Trophoblast cell (in vitro differentiated cells and primary cell): ENCODE results near the gene DIAPH3.

ENCODE experiments used
- DNase-seq, 2 donors: peaks; one replicate each; pipeline ENCODE4 v3.0.0-alpha.2; 2016
- H2AFZ ChIP-seq: 2 replicates; pipeline ENCODE4 v1.6.1; 2013; ENCODE audit warnings: low read length, moderate library complexity, mild to moderate bottlenecking; ENCODE audit not compliant: insufficient read depth, poor library complexity
- H2AK5ac ChIP-seq: 2 replicates; pipeline ENCODE4 v1.6.1; 2013; ENCODE audit warnings: mild to moderate bottlenecking, low read length
- H2BK120ac ChIP-seq: 2 replicates; pipeline ENCODE4 v1.6.1; 2013; ENCODE audit warnings: low read length, mild to moderate bottlenecking, moderate library complexity; ENCODE audit not compliant: insufficient read depth, poor library complexity
- H2BK12ac ChIP-seq: 2 replicates; pipeline ENCODE4 v1.6.1; 2013; ENCODE audit warnings: mild to moderate bottlenecking, low read length, moderate library complexity
- H2BK5ac ChIP-seq: 2 replicates; pipeline ENCODE4 v1.6.1; 2013; ENCODE audit warnings: low read length, low read depth, moderate library complexity, mild to moderate bottlenecking; ENCODE audit not compliant: poor library complexity
- H3K14ac ChIP-seq: 2 replicates; pipeline ENCODE4 v1.6.1; 2013; ENCODE audit warnings: mild to moderate bottlenecking, low read length
- H3K18ac ChIP-seq: 2 replicates; pipeline ENCODE4 v1.6.1; 2013; ENCODE audit warnings: mild to moderate bottlenecking, low read length
- H3K23ac ChIP-seq: 2 replicates; pipeline ENCODE4 v1.6.1; 2013; ENCODE audit warnings: low read length
- H3K27ac ChIP-seq: 2 replicates; pipeline ENCODE4 v1.5.1; 2013; ENCODE audit warnings: low read depth, mild to moderate bottlenecking, inconsistent platforms, low read length, moderate library complexity
- H3K27me3 ChIP-seq: 2 replicates; pipeline ENCODE4 v1.6.1; 2013; ENCODE audit warnings: inconsistent platforms, mild to moderate bottlenecking, low read length, moderate library complexity; ENCODE audit not compliant: insufficient read depth
- H3K36me3 ChIP-seq, 2 experiments: 1 replicate in 1 of 2; 2 replicates in 1 of 2; pipeline ENCODE4 v1.6.1; 2013; ENCODE audit warnings: low read length in 2 of 2, mild to moderate bottlenecking in 2 of 2, moderate library complexity in 1 of 2; ENCODE audit not compliant: insufficient read depth in 2 of 2, control insufficient read depth in 1 of 2
- H3K4ac ChIP-seq: 2 replicates; pipeline ENCODE4 v1.6.1; 2013; ENCODE audit warnings: low read depth, mild to moderate bottlenecking, low read length, moderate library complexity
- H3K4me1 ChIP-seq, 2 experiments: 1 replicate in 1 of 2; 2 replicates in 1 of 2; pipeline ENCODE4 v1.6.1; 2013; ENCODE audit warnings: low read length in 2 of 2, mild to moderate bottlenecking in 2 of 2, moderate library complexity in 1 of 2; ENCODE audit not compliant: insufficient read depth in 2 of 2, control insufficient read depth in 1 of 2
- H3K4me2 ChIP-seq: 2 replicates; pipeline ENCODE4 v1.6.1; 2013; ENCODE audit warnings: inconsistent platforms, mild to moderate bottlenecking, low read length, moderate library complexity
- H3K4me3 ChIP-seq: 2 replicates; pipeline ENCODE4 v1.5.1; 2013; ENCODE audit warnings: mild to moderate bottlenecking, low read depth, low read length, inconsistent platforms
- H3K79me1 ChIP-seq: one replicate; pipeline ENCODE4 v1.6.1; 2013; ENCODE audit warnings: low read length
- H3K79me2 ChIP-seq: 2 replicates; pipeline ENCODE4 v1.6.1; 2013; ENCODE audit warnings: low read length, mild to moderate bottlenecking; ENCODE audit not compliant: control insufficient read depth, insufficient read depth, poor library complexity
- H3K9ac ChIP-seq: 2 replicates; pipeline ENCODE4 v1.6.1; 2013; ENCODE audit warnings: mild to moderate bottlenecking, low read length
- H3K9me3 ChIP-seq: 2 replicates; pipeline ENCODE4 v1.6.1; 2013; ENCODE audit warnings: low read depth, mild to moderate bottlenecking, control low read depth, inconsistent platforms, low read length; ENCODE audit not compliant: insufficient read depth
- H4K12ac ChIP-seq: 2 replicates; pipeline ENCODE4 v1.6.1; 2013; ENCODE audit warnings: low read depth, mild to moderate bottlenecking, low read length, moderate library complexity
- H4K8ac ChIP-seq: 2 replicates; pipeline ENCODE4 v1.6.1; 2013; ENCODE audit warnings: low read depth, mild to moderate bottlenecking, low read length, moderate library complexity
- H4K91ac ChIP-seq: one replicate; pipeline ENCODE4 v1.6.1; 2013; ENCODE audit warnings: low read depth, mild to moderate bottlenecking, low read length, moderate library complexity
- WGBS: extraction: QIAGEN DNeasy Blood & Tissue Kit; methylation state at CpG from one replicate; pipeline ENCODE4 v1.1.7; 2013; ENCODE audit warnings: missing lambda C conversion rate; ENCODE audit not compliant: insufficient read length, insufficient coverage; ENCODE audit errors: extremely low coverage; 5-methylcytosine and 5-hydroxymethylcytosine counted together

The DIAPH3 gene

DNA sequence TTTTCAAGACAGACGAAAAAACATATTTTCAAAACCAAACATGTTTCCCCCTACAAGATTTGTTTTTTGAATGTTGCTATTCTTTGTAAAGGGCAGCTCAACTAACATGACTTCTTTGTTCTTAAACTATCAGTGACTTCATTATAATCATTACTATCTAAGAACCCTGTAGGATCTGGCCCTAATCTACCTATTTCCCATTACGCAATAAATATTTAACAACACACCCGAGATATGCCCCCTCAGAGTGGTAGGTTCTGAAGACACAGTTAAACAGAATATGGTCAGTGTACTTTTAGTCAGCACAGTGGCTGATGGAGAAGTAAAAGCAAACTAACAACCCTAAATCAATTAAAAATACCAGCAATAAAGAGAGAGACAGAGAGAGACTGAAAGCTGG lies 186.9 kb downstream of the DIAPH3 start:
- Histone ChIP-seq H4K12ac (no peak overlapping the region), H3K18ac (no peak overlapping the region), H3K9ac (no peak overlapping the region), H2AFZ (no peak overlapping the region), H3K4me2 (no peak overlapping the region), H2BK5ac (no peak overlapping the region), H2BK12ac (no peak overlapping the region), H2AK5ac (no peak overlapping the region), H3K9me3 (no peaks in the 10 kb centered on the region), H3K23ac (no peak overlapping the region), H3K27ac (no peak overlapping the region), H2BK120ac (no peak overlapping the region), H3K36me3 (peaks cover 0 to 1% of the 10 kb centered on the region in 2 experiments), H3K4me3 (no peak overlapping the region), H4K8ac (no peak overlapping the region), H4K91ac (no peak overlapping the region), H3K79me1 (no peaks in the 10 kb centered on the region), H3K4me1 (no peaks in the 10 kb centered on the region), H3K27me3 (no peaks in the 10 kb centered on the region), H3K4ac (no peak overlapping the region), H3K14ac (no peak overlapping the region), H3K79me2 (no peaks in the 10 kb centered on the region)
- no CpG with 5 or more reads among the region's 3 CpGs for WGBS
- no peak for DNase-seq

DNA sequence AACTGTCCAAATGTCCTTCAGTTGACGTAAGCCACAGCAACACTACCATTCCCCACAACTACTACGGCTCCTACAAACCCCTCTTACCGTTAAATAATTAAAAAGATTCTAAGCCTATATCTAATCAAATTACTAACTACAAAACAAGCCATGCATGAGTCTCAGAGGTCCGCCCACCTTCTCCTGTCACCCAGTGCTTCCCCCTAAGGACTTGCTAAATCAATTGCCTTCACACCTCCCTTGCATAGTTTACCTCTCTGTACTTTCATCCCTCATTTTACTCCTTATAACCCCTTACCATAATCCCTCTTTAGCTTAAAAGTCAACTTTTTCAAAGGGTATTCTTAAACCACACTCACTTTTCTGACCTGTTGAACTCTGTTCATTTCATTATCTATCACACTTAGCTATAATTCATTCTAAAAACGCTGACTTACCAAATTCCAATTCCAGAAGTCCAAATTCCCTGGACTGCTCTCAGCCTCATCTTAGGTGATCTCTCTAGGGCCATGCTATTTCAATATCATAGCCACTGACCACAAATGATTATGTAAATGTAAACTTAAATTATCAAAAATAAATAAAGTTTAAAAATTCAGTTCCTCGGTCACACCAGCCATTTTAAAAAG lies 187.8 kb downstream of the DIAPH3 start:
- H3K14ac ChIP-seq = no peak overlapping the region
- no peak overlapping the region for H2BK5ac ChIP-seq
- no peak overlapping the region for H4K12ac ChIP-seq
- H4K8ac ChIP-seq = no peak overlapping the region
- H2BK120ac ChIP-seq = no peak overlapping the region
- no peaks in the 10 kb centered on the region for H3K4me1 ChIP-seq
- H3K4me2 ChIP-seq = no peak overlapping the region
- H2AFZ ChIP-seq = no peak overlapping the region
- WGBS = 100% methylated on average over 2 of the region's 6 CpGs
- no peaks in the 10 kb centered on the region for H3K27me3 ChIP-seq
- no peak overlapping the region for H3K4me3 ChIP-seq
- no peaks in the 10 kb centered on the region for H3K79me2 ChIP-seq
- no peak for DNase-seq
- H3K36me3 ChIP-seq = peaks cover 0 to 1% of the 10 kb centered on the region in 2 experiments
- H3K18ac ChIP-seq = no peak overlapping the region
- no peak overlapping the region for H2BK12ac ChIP-seq
- H3K79me1 ChIP-seq = no peaks in the 10 kb centered on the region
- no peak overlapping the region for H4K91ac ChIP-seq
- no peak overlapping the region for H2AK5ac ChIP-seq
- no peak overlapping the region for H3K27ac ChIP-seq
- H3K9me3 ChIP-seq = no peaks in the 10 kb centered on the region
- H3K9ac ChIP-seq = no peak overlapping the region
- H3K23ac ChIP-seq = no peak overlapping the region
- H3K4ac ChIP-seq = no peak overlapping the region

DNA sequence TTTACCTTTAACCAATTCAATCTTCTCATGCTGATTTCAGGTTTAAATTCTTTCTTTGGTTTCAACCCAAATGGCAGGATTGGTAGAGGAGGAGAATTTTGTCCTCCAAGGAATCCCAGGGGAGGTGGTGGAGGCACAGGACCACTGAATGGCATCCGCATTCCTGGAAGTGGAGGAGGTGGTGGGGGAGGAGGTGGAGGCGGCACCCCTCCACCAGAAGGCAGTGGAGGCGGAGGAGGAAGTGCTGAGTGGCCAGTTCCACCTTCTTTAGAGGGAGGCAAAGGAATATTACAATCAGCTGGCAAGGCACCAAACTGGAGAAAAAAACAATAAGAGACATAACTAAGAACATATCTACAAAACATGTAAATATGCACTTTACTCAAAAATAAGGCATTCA lies 192.9 kb downstream of the DIAPH3 start:
- no peaks in the 10 kb centered on the region for H3K79me2 ChIP-seq
- H3K23ac ChIP-seq = no peak overlapping the region
- no CpG with 5 or more reads among the region's 3 CpGs for WGBS
- H3K18ac ChIP-seq = no peak overlapping the region
- H3K4me1 ChIP-seq = no peaks in the 10 kb centered on the region
- no peak overlapping the region for H4K8ac ChIP-seq
- no peak overlapping the region for H2AK5ac ChIP-seq
- H3K4me3 ChIP-seq = no peak overlapping the region
- no peak overlapping the region for H4K91ac ChIP-seq
- no peaks in the 10 kb centered on the region for H3K36me3 ChIP-seq
- H2AFZ ChIP-seq = no peak overlapping the region
- no peaks in the 10 kb centered on the region for H3K9me3 ChIP-seq
- no peak overlapping the region for H3K14ac ChIP-seq
- H3K27ac ChIP-seq = no peak overlapping the region
- H2BK12ac ChIP-seq = no peak overlapping the region
- no peak overlapping the region for H4K12ac ChIP-seq
- H2BK5ac ChIP-seq = no peak overlapping the region
- no peak overlapping the region for H3K4ac ChIP-seq
- H3K79me1 ChIP-seq = no peaks in the 10 kb centered on the region
- no peak for DNase-seq
- no peak overlapping the region for H2BK120ac ChIP-seq
- H3K4me2 ChIP-seq = no peak overlapping the region
- H3K27me3 ChIP-seq = no peaks in the 10 kb centered on the region
- no peak overlapping the region for H3K9ac ChIP-seq

DNA sequence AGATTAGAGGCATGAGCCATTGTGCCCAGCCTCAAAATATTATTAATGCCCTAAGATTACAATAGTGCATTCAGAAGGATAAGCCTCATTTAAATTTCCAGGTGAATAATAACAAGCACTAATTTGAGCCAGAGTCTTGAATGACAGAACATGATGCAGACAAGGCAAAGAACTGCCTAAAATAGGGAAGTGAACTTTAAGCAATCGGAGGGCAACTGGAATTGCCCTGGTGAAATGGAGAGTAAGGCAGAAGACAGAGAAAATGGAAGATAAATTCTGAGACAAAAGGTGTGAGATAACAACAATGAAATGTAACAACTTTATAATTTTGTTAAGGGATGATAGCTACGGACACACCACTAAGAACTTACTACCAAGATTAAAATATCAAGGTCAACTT lies 199.9 kb downstream of the DIAPH3 start:
- no peak overlapping the region for H3K23ac ChIP-seq
- no peak overlapping the region for H2AK5ac ChIP-seq
- no peaks in the 10 kb centered on the region for H3K9me3 ChIP-seq
- no peak overlapping the region for H2AFZ ChIP-seq
- H3K27me3 ChIP-seq = no peaks in the 10 kb centered on the region
- H3K4ac ChIP-seq = no peak overlapping the region
- no peak overlapping the region for H3K18ac ChIP-seq
- no peak overlapping the region for H3K27ac ChIP-seq
- peaks cover 0 to 2% of the 10 kb centered on the region in 2 experiments for H3K36me3 ChIP-seq
- no peak for DNase-seq
- no peak overlapping the region for H3K4me2 ChIP-seq
- no peak overlapping the region for H4K12ac ChIP-seq
- no peak overlapping the region for H3K14ac ChIP-seq
- H2BK12ac ChIP-seq = no peak overlapping the region
- no peaks in the 10 kb centered on the region for H3K79me1 ChIP-seq
- no peaks in the 10 kb centered on the region for H3K4me1 ChIP-seq
- H3K9ac ChIP-seq = no peak overlapping the region
- no peak overlapping the region for H2BK120ac ChIP-seq
- no peak overlapping the region for H2BK5ac ChIP-seq
- no peaks in the 10 kb centered on the region for H3K79me2 ChIP-seq
- H3K4me3 ChIP-seq = no peak overlapping the region
- no peak overlapping the region for H4K91ac ChIP-seq
- no peak overlapping the region for H4K8ac ChIP-seq
- no CpG with 5 or more reads among the region's 2 CpGs for WGBS
